8988T (cell line): ENCODE data around the gene MTA2.
"Not testable (repeated sequence)": the region's sequence is repeated elsewhere in the genome, so short reads cannot be mapped to it uniquely, and the experiment has no call there.

ENCODE experiments used
- DNase-seq: peaks from one replicate; pipeline ENCODE4 v3.0.0; 2011

The MTA2 gene

GRCh38 chr11:62601372-62602140, at the start of gene MTA2:
Gene MTA2 (minus strand): TSS chr11:62601865. CDS start chr11:62601450, 415 bp downstream.
- DNase-seq, result peak; percentile 98

- DNase-seq, result not testable (repeated sequence)
Measured at GRCh38 chr11:62650283-62650682, 48.6 kb upstream of the MTA2 start.

- no peak for DNase-seq
Measured at GRCh38 chr11:62649486-62649885, 47.8 kb upstream of the MTA2 start.

- no peak for DNase-seq
Measured at GRCh38 chr11:62648967-62649364, 47.3 kb upstream of the MTA2 start.

GRCh38 chr11:62648185-62648966, 46.7 kb upstream of the MTA2 start:
- DNase-seq, result no peak

GRCh38 chr11:62647609-62648005, 45.9 kb upstream of the MTA2 start:
- DNase-seq, result no peak

- no peak for DNase-seq
Measured at GRCh38 chr11:62646825-62647608, 45.4 kb upstream of the MTA2 start.

- peak; percentile 99 for DNase-seq
Measured at GRCh38 chr11:62645946-62646824, 44.5 kb upstream of the MTA2 start, which contains the start of gene GANAB. Gene GANAB (minus strand): TSS chr11:62646613. CDS start chr11:62646599, 14 bp downstream.

GRCh38 chr11:62645671-62645945, 43.9 kb upstream of the MTA2 start:
- DNase-seq, result no peak

- DNase-seq, result no peak
Measured at GRCh38 chr11:62644220-62644619, 42.6 kb upstream of the MTA2 start.

- DNase-seq, result no peak
Measured at GRCh38 chr11:62632492-62632891, 30.8 kb upstream of the MTA2 start.

GRCh38 chr11:62627713-62628112, 26.0 kb upstream of the MTA2 start:
- no peak for DNase-seq

GRCh38 chr11:62622476-62623089, 20.9 kb upstream of the MTA2 start:
- DNase-seq, result no peak

GRCh38 chr11:62621567-62622470, 20.2 kb upstream of the MTA2 start, which contains the start of gene B3GAT3:
Gene B3GAT3 (minus strand): TSS chr11:62621986. CDS start chr11:62621947, 39 bp downstream.
- DNase-seq, result peak; percentile 98

GRCh38 chr11:62621027-62621566, 19.4 kb upstream of the MTA2 start:
- DNase-seq, result no peak

GRCh38 chr11:62616957-62617356, 15.3 kb upstream of the MTA2 start:
- not testable (repeated sequence) for DNase-seq

- no peak for DNase-seq
Measured at GRCh38 chr11:62615521-62615920, 13.9 kb upstream of the MTA2 start.

GRCh38 chr11:62614275-62614674, 12.6 kb upstream of the MTA2 start:
- DNase-seq, result no peak

GRCh38 chr11:62613291-62613778, 11.7 kb upstream of the MTA2 start:
- DNase-seq, result no peak
